Measurements from ENCODE around the gene NAT16. TPM values are rescaled to one million over a fixed set of nuclear protein-coding genes. Genes with fewer than 3 reads are reported as not detected.

Gene NAT16
- total and polyA plus RNA-seq, 9 of the 15 experiments (the other 6 are each of a cell fraction or from before 2014, with no cell fraction given), result 0.04 TPM; not detected in 8

DNA sequence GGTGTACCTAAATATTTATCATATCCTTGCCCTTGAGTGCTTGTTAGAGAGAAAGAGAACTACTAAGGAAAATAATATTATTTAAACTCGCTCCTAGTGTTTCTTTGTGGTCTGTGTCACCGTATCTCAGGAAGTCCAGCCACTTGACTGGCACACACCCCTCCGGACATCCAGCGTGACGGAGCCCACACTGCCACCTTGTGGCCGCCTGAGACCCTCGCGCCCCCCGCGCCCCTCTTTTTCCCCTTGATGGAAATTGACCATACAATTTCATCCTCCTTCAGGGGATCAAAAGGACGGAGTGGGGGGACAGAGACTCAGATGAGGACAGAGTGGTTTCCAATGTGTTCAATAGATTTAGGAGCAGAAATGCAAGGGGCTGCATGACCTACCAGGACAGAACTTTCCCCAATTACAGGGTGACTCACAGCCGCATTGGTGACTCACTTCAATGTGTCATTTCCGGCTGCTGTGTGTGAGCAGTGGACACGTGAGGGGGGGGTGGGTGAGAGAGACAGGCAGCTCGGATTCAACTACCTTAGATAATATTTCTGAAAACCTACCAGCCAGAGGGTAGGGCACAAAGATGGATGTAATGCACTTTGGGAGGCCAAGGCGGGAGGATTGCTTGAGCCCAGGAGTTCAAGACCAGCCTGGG, 41.8 kb downstream of the NAT16 start (continued):
- TF ChIP-seq, protein P1, sequence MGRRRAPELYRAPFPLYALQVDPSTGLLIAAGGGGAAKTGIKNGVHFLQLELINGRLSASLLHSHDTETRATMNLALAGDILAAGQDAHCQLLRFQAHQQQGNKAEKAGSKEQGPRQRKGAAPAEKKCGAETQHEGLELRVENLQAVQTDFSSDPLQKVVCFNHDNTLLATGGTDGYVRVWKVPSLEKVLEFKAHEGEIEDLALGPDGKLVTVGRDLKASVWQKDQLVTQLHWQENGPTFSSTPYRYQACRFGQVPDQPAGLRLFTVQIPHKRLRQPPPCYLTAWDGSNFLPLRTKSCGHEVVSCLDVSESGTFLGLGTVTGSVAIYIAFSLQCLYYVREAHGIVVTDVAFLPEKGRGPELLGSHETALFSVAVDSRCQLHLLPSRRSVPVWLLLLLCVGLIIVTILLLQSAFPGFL (CRISPR knock-in tag; IDR thresholded peaks at IDR 0.05), result no peak
- TF ChIP-seq HLTF (IDR thresholded peaks at IDR 0.05), result peak; percentile 91
- no peak; the same call in 1 of the 2 replicates for TF ChIP-seq ZNF263 (CRISPR knock-in tag; IDR thresholded peaks at IDR 0.05; ENCODE audit: borderline replicate concordance)
- peak; percentile 97 for TF ChIP-seq ATF7 (IDR thresholded peaks at IDR 0.05)
- TF ChIP-seq CREBBP (IDR thresholded peaks at IDR 0.05; ENCODE audit: low read depth, low read length), result no peak
- TF ChIP-seq TBP (optimal IDR thresholded peaks at IDR 0.05; ENCODE audit: low read depth, low read length), result peak; percentile 68
- TF ChIP-seq, protein P2, sequence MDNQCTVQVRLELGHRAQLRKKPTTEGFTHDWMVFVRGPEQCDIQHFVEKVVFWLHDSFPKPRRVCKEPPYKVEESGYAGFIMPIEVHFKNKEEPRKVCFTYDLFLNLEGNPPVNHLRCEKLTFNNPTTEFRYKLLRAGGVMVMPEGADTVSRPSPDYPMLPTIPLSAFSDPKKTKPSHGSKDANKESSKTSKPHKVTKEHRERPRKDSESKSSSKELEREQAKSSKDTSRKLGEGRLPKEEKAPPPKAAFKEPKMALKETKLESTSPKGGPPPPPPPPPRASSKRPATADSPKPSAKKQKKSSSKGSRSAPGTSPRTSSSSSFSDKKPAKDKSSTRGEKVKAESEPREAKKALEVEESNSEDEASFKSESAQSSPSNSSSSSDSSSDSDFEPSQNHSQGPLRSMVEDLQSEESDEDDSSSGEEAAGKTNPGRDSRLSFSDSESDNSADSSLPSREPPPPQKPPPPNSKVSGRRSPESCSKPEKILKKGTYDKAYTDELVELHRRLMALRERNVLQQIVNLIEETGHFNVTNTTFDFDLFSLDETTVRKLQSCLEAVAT (IDR thresholded peaks at IDR 0.05), result peak; percentile 51 to 76; a peak in 3 of 4 replicates
- TF ChIP-seq POLR2AphosphoS2 (IDR thresholded peaks at IDR 0.05; ENCODE audit: low read length), result peak; percentile 40; the same call in 1 of the 2 replicates
- peak; percentile 52; the same call in 1 of the 2 replicates for TF ChIP-seq ELF4 (CRISPR knock-in tag; IDR thresholded peaks at IDR 0.05)
- TF ChIP-seq RNF2 (IDR thresholded peaks at IDR 0.05), result peak; percentile 93
- no peak for TF ChIP-seq NFIX (CRISPR knock-in tag; IDR thresholded peaks at IDR 0.05; ENCODE audit: low read depth)
- no peak for TF ChIP-seq DNMT1 (IDR thresholded peaks at IDR 0.05)
- TF ChIP-seq KLF6 (CRISPR knock-in tag; IDR thresholded peaks at IDR 0.05; ENCODE audit: borderline replicate concordance), result no peak
- TF ChIP-seq ARID2 (IDR thresholded peaks at IDR 0.05), result peak; percentile 93
- TF ChIP-seq, protein P3, sequence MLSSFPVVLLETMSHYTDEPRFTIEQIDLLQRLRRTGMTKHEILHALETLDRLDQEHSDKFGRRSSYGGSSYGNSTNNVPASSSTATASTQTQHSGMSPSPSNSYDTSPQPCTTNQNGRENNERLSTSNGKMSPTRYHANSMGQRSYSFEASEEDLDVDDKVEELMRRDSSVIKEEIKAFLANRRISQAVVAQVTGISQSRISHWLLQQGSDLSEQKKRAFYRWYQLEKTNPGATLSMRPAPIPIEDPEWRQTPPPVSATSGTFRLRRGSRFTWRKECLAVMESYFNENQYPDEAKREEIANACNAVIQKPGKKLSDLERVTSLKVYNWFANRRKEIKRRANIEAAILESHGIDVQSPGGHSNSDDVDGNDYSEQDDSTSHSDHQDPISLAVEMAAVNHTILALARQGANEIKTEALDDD (IDR thresholded peaks at IDR 0.05), result no peak
- TF ChIP-seq, protein P4, sequence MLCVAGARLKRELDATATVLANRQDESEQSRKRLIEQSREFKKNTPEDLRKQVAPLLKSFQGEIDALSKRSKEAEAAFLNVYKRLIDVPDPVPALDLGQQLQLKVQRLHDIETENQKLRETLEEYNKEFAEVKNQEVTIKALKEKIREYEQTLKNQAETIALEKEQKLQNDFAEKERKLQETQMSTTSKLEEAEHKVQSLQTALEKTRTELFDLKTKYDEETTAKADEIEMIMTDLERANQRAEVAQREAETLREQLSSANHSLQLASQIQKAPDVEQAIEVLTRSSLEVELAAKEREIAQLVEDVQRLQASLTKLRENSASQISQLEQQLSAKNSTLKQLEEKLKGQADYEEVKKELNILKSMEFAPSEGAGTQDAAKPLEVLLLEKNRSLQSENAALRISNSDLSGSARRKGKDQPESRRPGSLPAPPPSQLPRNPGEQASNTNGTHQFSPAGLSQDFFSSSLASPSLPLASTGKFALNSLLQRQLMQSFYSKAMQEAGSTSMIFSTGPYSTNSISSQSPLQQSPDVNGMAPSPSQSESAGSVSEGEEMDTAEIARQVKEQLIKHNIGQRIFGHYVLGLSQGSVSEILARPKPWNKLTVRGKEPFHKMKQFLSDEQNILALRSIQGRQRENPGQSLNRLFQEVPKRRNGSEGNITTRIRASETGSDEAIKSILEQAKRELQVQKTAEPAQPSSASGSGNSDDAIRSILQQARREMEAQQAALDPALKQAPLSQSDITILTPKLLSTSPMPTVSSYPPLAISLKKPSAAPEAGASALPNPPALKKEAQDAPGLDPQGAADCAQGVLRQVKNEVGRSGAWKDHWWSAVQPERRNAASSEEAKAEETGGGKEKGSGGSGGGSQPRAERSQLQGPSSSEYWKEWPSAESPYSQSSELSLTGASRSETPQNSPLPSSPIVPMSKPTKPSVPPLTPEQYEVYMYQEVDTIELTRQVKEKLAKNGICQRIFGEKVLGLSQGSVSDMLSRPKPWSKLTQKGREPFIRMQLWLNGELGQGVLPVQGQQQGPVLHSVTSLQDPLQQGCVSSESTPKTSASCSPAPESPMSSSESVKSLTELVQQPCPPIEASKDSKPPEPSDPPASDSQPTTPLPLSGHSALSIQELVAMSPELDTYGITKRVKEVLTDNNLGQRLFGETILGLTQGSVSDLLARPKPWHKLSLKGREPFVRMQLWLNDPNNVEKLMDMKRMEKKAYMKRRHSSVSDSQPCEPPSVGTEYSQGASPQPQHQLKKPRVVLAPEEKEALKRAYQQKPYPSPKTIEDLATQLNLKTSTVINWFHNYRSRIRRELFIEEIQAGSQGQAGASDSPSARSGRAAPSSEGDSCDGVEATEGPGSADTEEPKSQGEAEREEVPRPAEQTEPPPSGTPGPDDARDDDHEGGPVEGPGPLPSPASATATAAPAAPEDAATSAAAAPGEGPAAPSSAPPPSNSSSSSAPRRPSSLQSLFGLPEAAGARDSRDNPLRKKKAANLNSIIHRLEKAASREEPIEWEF (CRISPR knock-in tag; IDR thresholded peaks at IDR 0.05), result 0 out of 2 replicates have a peak, but pooled peaks have one; percentile 48
- TF ChIP-seq EWSR1 (IDR thresholded peaks at IDR 0.05; ENCODE audit: borderline replicate concordance, low read depth, partially characterized antibody), result no peak
- TF ChIP-seq TEAD4 (IDR thresholded peaks at IDR 0.05; ENCODE audit: low read length), result peak; percentile 59; the same call in 1 of the 2 replicates
- TF ChIP-seq TEAD4 (CRISPR knock-in tag; IDR thresholded peaks at IDR 0.05; ENCODE audit: borderline replicate concordance), result no peak
- no peak for TF ChIP-seq ZKSCAN3 (CRISPR knock-in tag; IDR thresholded peaks at IDR 0.05)
- peak; percentile 97 for TF ChIP-seq GATAD2A (IDR thresholded peaks at IDR 0.05)
- TF ChIP-seq FOS (IDR thresholded peaks at IDR 0.05; ENCODE audit: extremely low read depth, insufficient read length), result peak; percentile 91
